Measurements from ENCODE around the gene THEM5.
"Not testable (repeated sequence)": the region's sequence is repeated elsewhere in the genome, so short reads cannot be mapped to it uniquely, and the experiment has no call there.

Gene THEM5, protein sequence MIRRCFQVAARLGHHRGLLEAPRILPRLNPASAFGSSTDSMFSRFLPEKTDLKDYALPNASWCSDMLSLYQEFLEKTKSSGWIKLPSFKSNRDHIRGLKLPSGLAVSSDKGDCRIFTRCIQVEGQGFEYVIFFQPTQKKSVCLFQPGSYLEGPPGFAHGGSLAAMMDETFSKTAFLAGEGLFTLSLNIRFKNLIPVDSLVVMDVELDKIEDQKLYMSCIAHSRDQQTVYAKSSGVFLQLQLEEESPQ

DNA sequence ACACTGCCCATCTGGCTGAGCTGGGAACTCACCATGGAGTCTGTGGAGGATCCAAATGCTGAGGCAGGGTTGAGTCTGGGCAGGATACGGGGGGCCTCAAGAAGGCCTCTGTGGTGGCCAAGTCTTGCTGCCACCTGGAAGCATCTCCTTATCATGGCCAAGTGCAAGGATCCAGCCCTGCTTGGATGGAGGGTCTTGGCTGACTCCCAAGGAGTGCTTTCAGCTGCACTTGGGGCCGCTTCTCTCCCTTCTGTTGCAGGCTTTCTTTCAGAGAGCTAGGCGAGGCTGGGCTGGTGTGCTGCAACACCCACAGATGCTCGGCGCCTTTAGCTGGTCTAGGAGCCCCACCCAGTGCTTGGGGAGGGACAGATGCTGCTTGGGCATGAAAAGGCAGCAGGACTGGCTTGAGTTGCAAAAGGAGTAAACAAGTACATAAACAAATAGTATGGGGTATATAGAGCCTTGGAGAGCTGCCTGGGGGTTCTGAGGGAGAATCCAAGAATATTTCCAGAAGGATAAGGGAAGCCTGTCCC, at the start of gene THEM5:
TSS of gene THEM5 (minus strand) at position 302 of the 533 bp plus-strand sequence. CDS start at position 155, 147 bp downstream.
- Histone ChIP-seq H2AFZ (ENCODE audit: low read depth, low read length) (no peak within 1 kb of the TSS), H3K27me3 (ENCODE audit: insufficient read depth, low read length) (peaks cover 40% of the 10 kb centered on the region), H3K9me3 (ENCODE audit: low read length) (no peaks in the 10 kb centered on the region), H3K4me3 (ENCODE audit: low read length) (no peak within 1 kb of the TSS), H3K36me3 (ENCODE audit: insufficient read depth, low read length) (no peaks in the 10 kb centered on the region), H3K4me1 (ENCODE audit: insufficient read depth, low read length) (no peaks in the 10 kb centered on the region)

GRCh38 chr1:151902858-151903257, 49.3 kb upstream of the THEM5 start:
- Histone ChIP-seq H2AFZ (ENCODE audit: low read depth, low read length) (no peak overlapping the region), H3K36me3 (ENCODE audit: insufficient read depth, low read length) (peaks cover 3% of the 10 kb centered on the region), H3K27me3 (ENCODE audit: insufficient read depth, low read length) (no peaks in the 10 kb centered on the region), H3K4me3 (ENCODE audit: low read length) (no peak overlapping the region), H3K4me1 (ENCODE audit: insufficient read depth, low read length) (no peaks in the 10 kb centered on the region), H3K9me3 (ENCODE audit: low read length) (peaks cover 12% of the 10 kb centered on the region)

DNA sequence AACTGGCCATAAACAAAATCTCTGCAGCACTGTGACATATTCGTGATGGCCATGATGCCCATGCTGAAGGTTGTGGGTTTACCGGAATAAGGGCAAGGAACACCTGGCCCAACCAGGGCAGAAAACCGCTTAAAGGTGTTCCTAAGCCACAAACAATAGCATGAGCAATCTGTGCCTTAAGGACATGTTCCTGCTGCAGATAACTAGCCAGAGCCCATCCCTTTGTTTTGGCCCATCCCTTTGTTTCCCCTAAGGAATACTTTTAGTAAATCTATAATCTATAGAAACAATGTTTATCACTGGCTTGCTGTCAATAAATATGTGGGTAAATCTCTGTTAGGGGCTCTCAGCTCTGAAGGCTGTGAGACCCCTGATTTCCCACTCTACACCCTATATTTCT, 47.3 kb upstream of the THEM5 start:
- not testable (repeated sequence) for H3K4me1 ChIP-seq (ENCODE audit: insufficient read depth, low read length); H3K36me3 ChIP-seq (ENCODE audit: insufficient read depth, low read length); H3K4me3 ChIP-seq (ENCODE audit: low read length); H3K9me3 ChIP-seq (ENCODE audit: low read length); H3K27me3 ChIP-seq (ENCODE audit: insufficient read depth, low read length); H2AFZ ChIP-seq (ENCODE audit: low read depth, low read length)

DNA sequence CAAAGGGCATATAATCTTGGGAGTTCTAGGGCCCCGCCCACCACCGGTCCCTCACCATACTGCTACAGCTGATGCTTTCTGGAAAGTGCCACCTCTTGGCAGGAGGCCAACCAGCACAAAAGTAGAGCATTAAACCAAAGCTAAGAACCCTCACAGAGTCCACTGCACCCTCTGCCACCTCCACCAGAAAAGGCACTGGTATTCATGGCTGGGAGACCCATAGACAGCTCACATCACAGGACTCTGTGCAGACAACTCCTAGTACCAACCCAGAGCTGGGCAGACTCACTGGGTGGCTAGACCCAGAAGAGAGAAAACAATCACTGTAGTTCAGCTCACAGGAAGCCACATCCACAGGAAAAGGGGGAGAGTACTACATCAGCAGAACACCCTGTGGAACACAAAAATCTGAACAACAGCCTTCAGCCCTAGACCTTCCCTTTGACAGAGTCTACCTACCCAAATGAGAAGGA, 45.0 kb upstream of the THEM5 start:
- H3K4me1 ChIP-seq (ENCODE audit: insufficient read depth, low read length): no peaks in the 10 kb centered on the region
- peaks cover 13% of the 10 kb centered on the region for H3K36me3 ChIP-seq (ENCODE audit: insufficient read depth, low read length)
- peaks cover 2% of the 10 kb centered on the region for H3K9me3 ChIP-seq (ENCODE audit: low read length)
- H3K4me3 ChIP-seq (ENCODE audit: low read length): no peak overlapping the region
- H2AFZ ChIP-seq (ENCODE audit: low read depth, low read length): no peak overlapping the region
- H3K27me3 ChIP-seq (ENCODE audit: insufficient read depth, low read length): no peaks in the 10 kb centered on the region

DNA sequence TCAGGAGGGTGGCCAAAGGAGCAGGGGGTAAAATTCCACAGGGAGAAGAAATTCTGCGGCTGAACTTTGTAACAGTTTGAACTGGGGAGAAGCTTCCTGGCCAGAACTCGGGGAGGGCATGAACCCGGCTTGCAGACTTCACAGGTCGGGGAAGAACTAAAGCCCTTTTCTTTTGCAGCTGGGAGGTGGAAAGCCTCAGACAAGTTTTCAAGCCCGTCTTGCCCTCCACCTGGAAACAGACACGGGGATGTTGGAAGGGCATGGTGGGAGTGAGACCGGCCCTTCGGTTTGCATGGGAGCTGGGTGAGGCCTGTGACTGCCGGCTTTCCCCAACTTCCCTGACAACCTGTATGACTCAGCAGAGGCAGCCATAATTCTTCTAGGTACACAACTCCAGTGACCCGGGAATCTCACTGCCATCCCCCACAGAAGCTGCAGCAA, 44.5 kb upstream of the THEM5 start:
- no peaks in the 10 kb centered on the region for H3K4me1 ChIP-seq (ENCODE audit: insufficient read depth, low read length)
- no peak overlapping the region for H2AFZ ChIP-seq (ENCODE audit: low read depth, low read length)
- H3K4me3 ChIP-seq (ENCODE audit: low read length): no peak overlapping the region
- H3K36me3 ChIP-seq (ENCODE audit: insufficient read depth, low read length): peaks cover 16% of the 10 kb centered on the region
- H3K9me3 ChIP-seq (ENCODE audit: low read length): peaks cover 2% of the 10 kb centered on the region
- H3K27me3 ChIP-seq (ENCODE audit: insufficient read depth, low read length): no peaks in the 10 kb centered on the region

DNA sequence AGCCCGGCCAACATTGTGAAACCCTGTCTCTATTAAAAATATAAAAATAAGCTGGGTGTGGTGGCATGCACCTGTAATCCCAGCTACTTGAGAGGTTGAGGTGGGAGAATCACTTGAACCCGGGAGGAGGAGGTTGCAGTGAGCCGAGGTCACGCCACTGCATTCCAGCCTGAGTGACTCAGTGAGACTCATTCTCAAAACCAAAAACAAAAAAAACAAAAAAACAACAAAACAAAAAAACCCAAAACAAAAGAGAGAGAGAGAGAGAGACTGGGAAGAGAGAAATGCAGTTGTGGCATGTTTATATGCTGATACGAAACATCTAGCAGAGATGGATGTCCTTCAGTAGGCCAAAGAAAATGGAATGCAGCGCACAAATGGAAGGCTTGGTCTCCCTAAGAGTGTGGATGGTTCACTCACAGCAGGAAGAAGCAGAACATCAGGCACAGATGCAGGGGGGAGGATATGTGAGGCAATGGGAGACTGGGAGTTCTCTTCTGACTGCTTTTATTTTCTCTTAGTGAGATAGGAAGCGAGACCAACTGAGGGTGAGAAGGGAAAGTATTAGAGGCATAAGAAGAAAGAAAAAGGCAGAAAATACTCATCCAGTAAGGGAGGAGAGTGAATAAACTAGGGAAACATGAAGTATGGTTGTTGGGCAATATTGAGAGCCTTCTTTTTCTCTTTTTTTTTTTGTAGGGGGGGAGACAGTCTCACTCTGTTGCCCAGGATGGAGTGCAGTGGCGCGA, 39.8 kb upstream of the THEM5 start:
- Histone ChIP-seq H3K4me3 (ENCODE audit: low read length) (no peak overlapping the region), H3K9me3 (ENCODE audit: low read length) (no peaks in the 10 kb centered on the region), H3K27me3 (ENCODE audit: insufficient read depth, low read length) (no peaks in the 10 kb centered on the region), H3K36me3 (ENCODE audit: insufficient read depth, low read length) (peaks cover 26% of the 10 kb centered on the region), H3K4me1 (ENCODE audit: insufficient read depth, low read length) (no peaks in the 10 kb centered on the region), H2AFZ (ENCODE audit: low read depth, low read length) (no peak overlapping the region)

DNA sequence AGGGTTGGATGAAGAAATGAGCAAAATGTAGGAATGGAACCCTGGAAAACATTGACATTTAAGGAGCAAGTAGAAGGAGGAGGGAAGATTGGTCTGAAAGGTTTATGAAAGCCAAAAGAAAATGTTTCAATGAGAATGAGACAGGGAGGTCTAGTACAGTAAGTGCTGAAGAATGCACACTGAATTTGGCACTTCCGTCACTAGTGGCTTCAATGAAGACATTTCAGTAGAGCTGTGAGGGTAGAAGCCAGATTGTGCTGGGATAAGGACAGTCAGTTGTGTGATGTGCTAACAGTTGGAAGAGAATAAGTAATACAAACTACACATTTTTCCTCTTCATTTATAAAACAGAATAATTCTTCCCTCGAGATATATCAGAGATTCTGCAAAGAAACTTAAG, 38.7 kb upstream of the THEM5 start:
- no peaks in the 10 kb centered on the region for H3K4me1 ChIP-seq (ENCODE audit: insufficient read depth, low read length)
- no peaks in the 10 kb centered on the region for H3K27me3 ChIP-seq (ENCODE audit: insufficient read depth, low read length)
- H3K36me3 ChIP-seq (ENCODE audit: insufficient read depth, low read length): peaks cover 26% of the 10 kb centered on the region
- H2AFZ ChIP-seq (ENCODE audit: low read depth, low read length): no peak overlapping the region
- H3K9me3 ChIP-seq (ENCODE audit: low read length): no peaks in the 10 kb centered on the region
- H3K4me3 ChIP-seq (ENCODE audit: low read length): no peak overlapping the region

GRCh38 chr1:151891512-151891911, 38.0 kb upstream of the THEM5 start:
- Histone ChIP-seq H3K9me3 (ENCODE audit: low read length) (no peaks in the 10 kb centered on the region), H3K4me1 (ENCODE audit: insufficient read depth, low read length) (no peaks in the 10 kb centered on the region), H3K36me3 (ENCODE audit: insufficient read depth, low read length) (peaks cover 26% of the 10 kb centered on the region)

GRCh38 chr1:151888972-151889570, 35.6 kb upstream of the THEM5 start:
- peaks cover 19% of the 10 kb centered on the region for H3K36me3 ChIP-seq (ENCODE audit: insufficient read depth, low read length)

More at GRCh38 chr1:151891512-151891911, 38.0 kb upstream of the THEM5 start:
- no peak overlapping the region for H2AFZ ChIP-seq (ENCODE audit: low read depth, low read length)
- H3K27me3 ChIP-seq (ENCODE audit: insufficient read depth, low read length): no peaks in the 10 kb centered on the region
- H3K4me3 ChIP-seq (ENCODE audit: low read length): no peak overlapping the region

GRCh38 chr1:151887028-151887427, 33.5 kb upstream of the THEM5 start:
- H3K9me3 ChIP-seq (ENCODE audit: low read length): no peaks in the 10 kb centered on the region
- H3K27me3 ChIP-seq (ENCODE audit: insufficient read depth, low read length): no peaks in the 10 kb centered on the region
- no peak overlapping the region for H2AFZ ChIP-seq (ENCODE audit: low read depth, low read length)
- H3K4me1 ChIP-seq (ENCODE audit: insufficient read depth, low read length): no peaks in the 10 kb centered on the region
- H3K36me3 ChIP-seq (ENCODE audit: insufficient read depth, low read length): peaks cover 10% of the 10 kb centered on the region
- no peak overlapping the region for H3K4me3 ChIP-seq (ENCODE audit: low read length)

More at GRCh38 chr1:151888972-151889570, 35.6 kb upstream of the THEM5 start:
- H3K4me3 ChIP-seq (ENCODE audit: low read length): no peak overlapping the region
- H2AFZ ChIP-seq (ENCODE audit: low read depth, low read length): no peak overlapping the region
- no peaks in the 10 kb centered on the region for H3K27me3 ChIP-seq (ENCODE audit: insufficient read depth, low read length)
- no peaks in the 10 kb centered on the region for H3K9me3 ChIP-seq (ENCODE audit: low read length)
- no peaks in the 10 kb centered on the region for H3K4me1 ChIP-seq (ENCODE audit: insufficient read depth, low read length)

GRCh38 chr1:151885479-151885878, 32.0 kb upstream of the THEM5 start:
- H3K27me3 ChIP-seq (ENCODE audit: insufficient read depth, low read length): no peaks in the 10 kb centered on the region
- no peak overlapping the region for H3K4me3 ChIP-seq (ENCODE audit: low read length)
- H3K36me3 ChIP-seq (ENCODE audit: insufficient read depth, low read length): peaks cover 4% of the 10 kb centered on the region
- no peak overlapping the region for H2AFZ ChIP-seq (ENCODE audit: low read depth, low read length)
- H3K4me1 ChIP-seq (ENCODE audit: insufficient read depth, low read length): no peaks in the 10 kb centered on the region
- no peaks in the 10 kb centered on the region for H3K9me3 ChIP-seq (ENCODE audit: low read length)

DNA sequence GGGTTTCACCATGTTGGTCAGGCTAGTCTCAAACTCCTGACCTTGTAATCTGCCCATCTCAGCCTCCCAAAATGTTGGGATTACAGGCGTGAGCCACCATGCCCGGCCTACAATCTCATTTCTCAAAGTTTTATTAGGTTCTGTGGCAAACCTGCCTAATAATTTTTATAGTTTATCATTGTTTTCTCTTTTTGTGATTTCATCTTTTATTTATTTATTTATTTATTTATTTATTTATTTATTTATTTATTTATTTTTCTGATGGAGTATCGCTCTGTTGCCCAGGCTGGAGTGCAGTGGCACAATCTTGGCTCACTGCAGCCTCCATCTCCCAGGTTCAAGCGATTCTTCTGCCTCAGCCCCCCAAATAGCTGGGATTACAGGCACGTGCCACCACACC, 31.4 kb upstream of the THEM5 start:
- H3K9me3 ChIP-seq (ENCODE audit: low read length); H3K36me3 ChIP-seq (ENCODE audit: insufficient read depth, low read length); H3K4me1 ChIP-seq (ENCODE audit: insufficient read depth, low read length); H2AFZ ChIP-seq (ENCODE audit: low read depth, low read length); H3K27me3 ChIP-seq (ENCODE audit: insufficient read depth, low read length); H3K4me3 ChIP-seq (ENCODE audit: low read length): not testable (repeated sequence)

DNA sequence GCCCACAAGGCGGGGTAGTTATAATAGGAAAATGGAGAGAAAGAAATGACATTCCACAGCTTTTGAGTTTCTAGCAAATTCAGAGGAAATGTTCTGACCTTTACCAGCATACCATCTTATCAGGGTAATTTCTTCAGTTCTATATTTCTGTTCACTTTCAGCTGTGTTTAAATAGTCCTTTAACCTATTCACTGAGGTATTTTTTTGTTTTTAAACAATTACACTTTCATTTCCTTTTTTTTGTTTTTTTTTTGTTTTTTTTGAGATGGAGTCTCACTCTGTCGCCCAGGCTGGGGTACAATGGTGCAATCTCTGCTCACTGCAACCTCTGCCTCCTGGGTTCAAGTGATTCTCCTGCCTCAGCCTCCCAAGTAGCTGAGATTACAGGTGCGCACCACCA, 30.9 kb upstream of the THEM5 start:
- not testable (repeated sequence) for H3K4me1 ChIP-seq (ENCODE audit: insufficient read depth, low read length); H2AFZ ChIP-seq (ENCODE audit: low read depth, low read length); H3K4me3 ChIP-seq (ENCODE audit: low read length); H3K27me3 ChIP-seq (ENCODE audit: insufficient read depth, low read length); H3K36me3 ChIP-seq (ENCODE audit: insufficient read depth, low read length); H3K9me3 ChIP-seq (ENCODE audit: low read length)
